Mucosa of descending colon (tissue), 3 donors: ENCODE data around the gene NCK1. TPM values are rescaled to one million over a fixed set of nuclear protein-coding genes. Genes with fewer than 3 reads are reported as not detected.
A peak's percentile ranks its signal among the peaks of the same experiment; 100 is the strongest.
"Not testable (repeated sequence)": the region's sequence is repeated elsewhere in the genome, so short reads cannot be mapped to it uniquely, and the experiment has no call there.

Experiments used
- ATAC-seq: fragments of 200-7000 bp; cut with Tn5 transposase; one replicate; pipeline ENCODE4 v1.9.1; 2020; ENCODE audit warnings: mild to moderate bottlenecking, moderate library complexity
- DNase-seq, 3 donors: peaks; one replicate each; pipeline ENCODE4 v3.0.0-alpha.2; 2020
- H3K36me3 ChIP-seq: fragments of 200-600 bp; one replicate; pipeline ENCODE4 v1.8.0; 2021; ENCODE audit warnings: low read depth, mild to moderate bottlenecking
- H3K4me1 ChIP-seq: fragments of 200-600 bp; one replicate; pipeline ENCODE4 v1.8.0; 2021; ENCODE audit warnings: low read depth, mild to moderate bottlenecking
- H3K4me3 ChIP-seq: fragments of 200-600 bp; one replicate; pipeline ENCODE4 v1.8.0; 2021; ENCODE audit warnings: mild to moderate bottlenecking
- H3K9me3 ChIP-seq: fragments of 200-600 bp; one replicate; pipeline ENCODE4 v1.8.0; 2021; ENCODE audit warnings: mild to moderate bottlenecking
- CTCF ChIP-seq: fragments of 200-600 bp; IDR thresholded peaks from one replicate; pipeline ENCODE4 v1.8.0; 2022; ENCODE audit warnings: antibody characterized with exemption, mild to moderate bottlenecking
- intact Hi-C, 2 donors: fragments of 100-400 bp; cut with DNase I in 1 of 2; cut with micrococcal nuclease in 1 of 2; formaldehyde crosslinking; loops; one replicate each; pipeline versions ENCODE4 v1.11.0 to v1.11.1; 2022; cut with DNase I, micrococcal nuclease
- total RNA-seq, 3 donors: library from RNA; stranded (reverse); fragmentation: NEBNext Ultra II Directional in 2 of 3; extraction: Animal tissue kit (Norgen Biotek cat#: 25700) in 2 of 3; gene quantifications; one replicate each; pipeline versions ENCODE4 v1.2.1 to v1.2.4, GENCODE V29; 2021 to 2023
- donor health status: DM: no; HTN: no; CAD: no; lungs with moderate emphysema.
- donor health status: DM: no; HTN: no; CAD: no.
- donor health status: DM: no; HTN: yes; CAD: no.

Gene NCK1
- total RNA-seq, 3 donors from 2014 or later = 47.0 to 56.4 (median 50.1) TPM

- no peaks in the 10 kb centered on the region for H3K36me3 ChIP-seq
- no peak for TF ChIP-seq CTCF
- no peaks in the 10 kb centered on the region for H3K9me3 ChIP-seq
- DNase-seq = no peak
- no peak overlapping the region for H3K4me3 ChIP-seq
- intact Hi-C loops = no loop called here
- no peaks in the 10 kb centered on the region for H3K4me1 ChIP-seq
- ATAC-seq = no peak
Measured at GRCh38 chr3:136869282-136869681, 7.3 kb downstream of the NCK1 start.

GRCh38 chr3:136872258-136872657, 10.2 kb downstream of the NCK1 start:
- H3K4me3 ChIP-seq, H3K4me1 ChIP-seq, DNase-seq, H3K36me3 ChIP-seq, intact Hi-C loops, ATAC-seq, H3K9me3 ChIP-seq: not testable (repeated sequence)

GRCh38 chr3:136879510-136879909, 17.5 kb downstream of the NCK1 start:
- intact Hi-C loops, H3K9me3 ChIP-seq, H3K36me3 ChIP-seq, ATAC-seq, H3K4me3 ChIP-seq, H3K4me1 ChIP-seq, DNase-seq: not testable (repeated sequence)

GRCh38 chr3:136882571-136882970, 20.6 kb downstream of the NCK1 start:
- no peaks in the 10 kb centered on the region for H3K36me3 ChIP-seq
- H3K9me3 ChIP-seq = no peaks in the 10 kb centered on the region
- H3K4me3 ChIP-seq = no peak overlapping the region
- TF ChIP-seq CTCF = no peak
- peak; percentile 46 for ATAC-seq
- peaks cover 3% of the 10 kb centered on the region for H3K4me1 ChIP-seq
- intact Hi-C loops = no loop called here
- DNase-seq = no peak

GRCh38 chr3:136883967-136884720, 22.1 kb downstream of the NCK1 start:
- TF ChIP-seq CTCF = no peak
- H3K4me1 ChIP-seq = peaks cover 3% of the 10 kb centered on the region

GRCh38 chr3:136885357-136886213, 23.6 kb downstream of the NCK1 start:
- Histone ChIP-seq H3K36me3 (no peaks in the 10 kb centered on the region), H3K9me3 (no peaks in the 10 kb centered on the region), H3K4me3 (no peak overlapping the region), H3K4me1 (peaks cover 3% of the 10 kb centered on the region)
- intact Hi-C loops = no loop called here
- peak; percentile 45 for ATAC-seq
- DNase-seq = no peak
- TF ChIP-seq CTCF = no peak

More at GRCh38 chr3:136883967-136884720, 22.1 kb downstream of the NCK1 start:
- Histone ChIP-seq H3K4me3 (no peak overlapping the region), H3K9me3 (no peaks in the 10 kb centered on the region), H3K36me3 (no peaks in the 10 kb centered on the region)
- DNase-seq (no peak), ATAC-seq (no peak)
- intact Hi-C loops = no loop called here
